CD4-positive, alpha-beta T cell (primary cell): ENCODE results near the gene HSD11B2. TPM values are rescaled to one million over a fixed set of nuclear protein-coding genes. Genes with fewer than 3 reads are reported as not detected.

Experiments used
- ATAC-seq: fragments of 200-7000 bp; cut with Tn5 transposase; one replicate; pipeline ENCODE4 v1.10.0; 2022; ENCODE audit warnings: mild to moderate bottlenecking; ENCODE audit not compliant: poor library complexity
- CTCF ChIA-PET: fragments of 350-600 bp; sonication (Branson Sonifier 250); formaldehyde crosslinking; loops from one replicate; lab custom pipeline; 2021; ENCODE audit warnings: antibody characterized with exemption, inconsistent platforms; lab: Charles Lee
- POLR2A ChIA-PET: fragments of 350-600 bp; sonication (Branson Sonifier 250); formaldehyde crosslinking; loops from one replicate; lab custom pipeline; 2021; ENCODE audit warnings: antibody characterized with exemption, inconsistent platforms; lab: Charles Lee
- DNase-seq, 14 experiments: peaks; one replicate each; pipeline ENCODE4 v3.0.0-alpha.2; 2013 to 2020; ENCODE audit warnings: mixed read lengths in 2 of 14
- H3K27ac ChIP-seq, 2 donors: one replicate each; pipeline versions ENCODE4 v1.5.1 to v1.7.0; 2013; ENCODE audit warnings: low read length in 2 of 2, low read depth in 1 of 2, mild to moderate bottlenecking in 1 of 2
- H3K27me3 ChIP-seq, 2 experiments: 1 replicate in 1 of 2; 2 replicates in 1 of 2; pipeline versions ENCODE4 v1.6.1 to v1.7.0; 2013; ENCODE audit warnings: low read length in 2 of 2, control low read depth in 1 of 2, mild to moderate bottlenecking in 1 of 2, moderate library complexity in 1 of 2; ENCODE audit not compliant: insufficient read depth in 2 of 2, control insufficient read depth in 1 of 2
- H3K36me3 ChIP-seq: one replicate; pipeline ENCODE4 v1.6.1; 2013; ENCODE audit warnings: low read length, control low read depth; ENCODE audit not compliant: insufficient read depth
- H3K4me1 ChIP-seq: one replicate; pipeline ENCODE4 v1.6.1; 2013; ENCODE audit warnings: low read length, control low read depth; ENCODE audit not compliant: insufficient read depth
- H3K4me3 ChIP-seq: one replicate; pipeline ENCODE4 v1.5.1; 2013; ENCODE audit warnings: mild to moderate bottlenecking, low read length, moderate library complexity
- H3K9me3 ChIP-seq, 2 experiments: 1 replicate in 1 of 2; 2 replicates in 1 of 2; pipeline versions ENCODE4 v1.6.1 to v1.7.0; 2013; ENCODE audit warnings: low read length in 2 of 2, mild to moderate bottlenecking in 2 of 2, control low read depth in 1 of 2, moderate library complexity in 1 of 2; ENCODE audit not compliant: control insufficient read depth in 1 of 2, insufficient read depth in 1 of 2
- H3K27ac Mint-ChIP-seq: one replicate; pipeline ENCODE4 v1.8.0; 2020; ENCODE audit warnings: mixed read lengths
- H3K27me3 Mint-ChIP-seq: one replicate; pipeline ENCODE4 v1.8.0; 2021; ENCODE audit warnings: mixed read lengths
- H3K36me3 Mint-ChIP-seq: one replicate; pipeline ENCODE4 v1.8.0; 2021; ENCODE audit warnings: low read depth, mixed read lengths
- H3K4me1 Mint-ChIP-seq: one replicate; pipeline ENCODE4 v1.8.0; 2021; ENCODE audit warnings: low read depth, mixed read lengths
- H3K4me3 Mint-ChIP-seq: one replicate; pipeline ENCODE4 v1.8.0; 2020; ENCODE audit warnings: mild to moderate bottlenecking, mixed read lengths
- H3K9me3 Mint-ChIP-seq: one replicate; pipeline ENCODE4 v1.8.0; 2020; ENCODE audit warnings: mixed read lengths
- intact Hi-C, 2 experiments: fragments of 100-400 bp; cut with DNase I in 1 of 2; cut with micrococcal nuclease in 1 of 2; formaldehyde crosslinking; loops; one replicate each; pipeline versions ENCODE4 v1.15.1 to v1.9.0; 2023 to 2025; cut with DNase I, micrococcal nuclease
- total RNA-seq, 174 experiments: library from RNA in 2 of 174; stranded (reverse) in 2 of 174; gene quantifications; one replicate each; pipeline ENCODE4 v1.2.3 and lab custom pipeline; 2021 to 2026
- TF ChIP-seq, protein P1 (sequence below): fragments of 200-600 bp; IDR thresholded peaks from one replicate; pipeline ENCODE4 v1.8.0; 2022; ENCODE audit warnings: antibody characterized with exemption, mild to moderate bottlenecking

Gene HSD11B2
- total RNA-seq, 2 experiments from 2014 or later = not detected

DNA sequence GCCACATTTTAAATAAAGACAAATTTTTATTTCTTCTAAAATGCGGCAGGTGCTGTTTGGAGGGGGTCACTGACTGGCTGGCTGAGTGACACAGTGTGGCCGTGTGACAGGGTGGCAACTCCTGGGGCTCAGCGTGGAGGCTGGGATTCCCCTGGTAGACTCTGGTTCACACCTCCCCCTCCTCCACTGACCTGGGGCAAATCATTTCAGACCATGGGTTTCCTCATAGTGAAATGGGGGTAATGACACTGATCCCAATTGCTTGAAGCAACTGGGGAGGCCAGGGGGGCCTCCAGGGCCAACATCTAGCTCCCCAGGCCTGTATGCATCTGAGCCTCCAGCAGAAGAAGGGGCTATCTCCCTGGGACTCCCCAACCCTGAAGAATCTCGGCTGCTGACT lies 6.6 kb downstream of the HSD11B2 start:
- no peak for DNase-seq
- peaks cover 1% of the 10 kb centered on the region for H3K4me1 Mint-ChIP-seq
- CTCF ChIA-PET = no interaction called here

DNA sequence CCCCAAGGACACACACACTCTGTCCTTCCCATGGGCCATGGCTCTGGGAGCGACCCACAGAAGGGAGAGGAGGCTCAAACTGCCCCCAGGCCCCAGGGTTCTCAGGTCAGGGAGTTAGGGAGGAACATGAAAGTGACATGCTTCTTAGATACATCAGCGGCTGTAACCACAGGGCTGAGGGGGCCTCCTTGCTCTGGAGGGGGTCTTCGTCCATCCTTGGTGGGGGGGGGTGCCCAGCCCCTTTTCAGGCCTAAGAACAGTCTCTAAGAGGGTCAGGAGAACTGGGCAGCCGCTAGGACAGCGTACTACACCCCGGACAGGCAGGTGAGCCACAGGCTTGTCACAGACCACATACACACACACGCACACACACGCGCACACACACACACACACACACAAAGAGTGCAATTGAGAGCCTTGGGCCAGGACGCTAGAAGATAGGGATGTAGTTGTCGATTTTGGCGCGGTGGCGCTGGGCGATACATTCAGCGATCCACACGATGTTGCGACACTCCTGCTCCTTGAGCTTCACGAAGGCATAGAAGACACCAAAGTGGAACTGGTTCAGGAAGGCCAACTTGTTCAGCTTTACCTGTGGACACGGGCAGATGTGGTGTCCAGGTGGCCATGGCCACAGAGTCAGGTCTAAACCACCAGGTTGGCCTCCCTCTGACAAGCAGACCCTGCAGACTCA lies 7.3 kb downstream of the HSD11B2 start:
- H3K9me3 ChIP-seq = peaks cover 0 to 4% of the 10 kb centered on the region in 2 experiments
- no peak overlapping the region for H3K4me3 ChIP-seq
- peaks cover 44% of the 10 kb centered on the region for H3K36me3 Mint-ChIP-seq
- no peak for ATAC-seq
- intact Hi-C loops = no loop called here
- CTCF ChIA-PET = interaction anchor here (0.6 kb wide), 1 partner anchor 348 kb away, joined by 3 read pairs; no protein-coding TSS in a partner anchor
- no peak overlapping the region for H3K27ac ChIP-seq
- no peaks in the 10 kb centered on the region for H3K9me3 Mint-ChIP-seq
- POLR2A ChIA-PET = no interaction called here
- no peak for DNase-seq
- no peaks in the 10 kb centered on the region for H3K4me1 ChIP-seq
- no peaks in the 10 kb centered on the region for H3K27me3 Mint-ChIP-seq
- H3K27ac Mint-ChIP-seq = no peak overlapping the region
- no peak overlapping the region for H3K4me3 Mint-ChIP-seq
- no peaks in the 10 kb centered on the region for H3K4me1 Mint-ChIP-seq
- no peaks in the 10 kb centered on the region for H3K27me3 ChIP-seq
- H3K36me3 ChIP-seq = peaks cover 53% of the 10 kb centered on the region
- TF ChIP-seq, protein P1, sequence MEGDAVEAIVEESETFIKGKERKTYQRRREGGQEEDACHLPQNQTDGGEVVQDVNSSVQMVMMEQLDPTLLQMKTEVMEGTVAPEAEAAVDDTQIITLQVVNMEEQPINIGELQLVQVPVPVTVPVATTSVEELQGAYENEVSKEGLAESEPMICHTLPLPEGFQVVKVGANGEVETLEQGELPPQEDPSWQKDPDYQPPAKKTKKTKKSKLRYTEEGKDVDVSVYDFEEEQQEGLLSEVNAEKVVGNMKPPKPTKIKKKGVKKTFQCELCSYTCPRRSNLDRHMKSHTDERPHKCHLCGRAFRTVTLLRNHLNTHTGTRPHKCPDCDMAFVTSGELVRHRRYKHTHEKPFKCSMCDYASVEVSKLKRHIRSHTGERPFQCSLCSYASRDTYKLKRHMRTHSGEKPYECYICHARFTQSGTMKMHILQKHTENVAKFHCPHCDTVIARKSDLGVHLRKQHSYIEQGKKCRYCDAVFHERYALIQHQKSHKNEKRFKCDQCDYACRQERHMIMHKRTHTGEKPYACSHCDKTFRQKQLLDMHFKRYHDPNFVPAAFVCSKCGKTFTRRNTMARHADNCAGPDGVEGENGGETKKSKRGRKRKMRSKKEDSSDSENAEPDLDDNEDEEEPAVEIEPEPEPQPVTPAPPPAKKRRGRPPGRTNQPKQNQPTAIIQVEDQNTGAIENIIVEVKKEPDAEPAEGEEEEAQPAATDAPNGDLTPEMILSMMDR = no peak

More for the DNA sequence above, 6.6 kb downstream of the HSD11B2 start:
- peaks cover 43% of the 10 kb centered on the region for H3K36me3 Mint-ChIP-seq
- H3K9me3 Mint-ChIP-seq = no peaks in the 10 kb centered on the region
- no peak overlapping the region for H3K4me3 Mint-ChIP-seq
- Histone ChIP-seq H3K4me3 (no peak overlapping the region), H3K4me1 (no peaks in the 10 kb centered on the region), H3K9me3 (peaks cover 0 to 4% of the 10 kb centered on the region in 2 experiments), H3K36me3 (peaks cover 46% of the 10 kb centered on the region), H3K27me3 (no peaks in the 10 kb centered on the region), H3K27ac (no peak overlapping the region)
- POLR2A ChIA-PET = no interaction called here
- TF ChIP-seq, protein P1 = no peak
- intact Hi-C loops = no loop called here
- peaks cover 2% of the 10 kb centered on the region for H3K27me3 Mint-ChIP-seq
- ATAC-seq = no peak
- no peak overlapping the region for H3K27ac Mint-ChIP-seq

DNA sequence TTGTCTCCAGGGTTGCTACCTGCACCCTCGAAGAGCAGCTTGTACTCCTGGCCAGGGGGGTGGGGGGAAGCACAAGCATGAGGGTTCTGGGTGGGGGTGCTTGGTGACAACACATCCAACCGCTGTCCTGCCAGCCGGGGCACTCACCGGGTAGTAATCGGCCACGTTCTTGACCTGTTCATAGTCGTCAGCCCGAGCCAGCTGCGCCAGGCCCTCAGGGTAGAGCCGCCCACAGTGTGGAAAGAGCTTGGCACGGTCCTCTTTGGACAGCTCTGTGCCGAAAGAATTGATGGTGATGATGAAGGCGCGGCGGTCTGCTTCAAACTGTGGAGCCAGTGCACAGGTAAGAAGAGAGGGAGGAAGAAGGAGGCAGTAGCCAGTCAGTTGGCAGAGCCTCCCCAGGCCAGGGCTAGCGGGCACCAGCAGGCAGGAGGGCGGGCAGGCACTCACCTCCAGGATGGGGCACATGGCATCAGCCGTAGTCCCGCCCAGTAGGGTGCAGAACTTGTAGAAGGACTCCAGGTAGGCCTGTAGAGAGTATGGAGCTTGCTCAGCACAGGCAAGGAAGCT lies 8.0 kb downstream of the HSD11B2 start:
- no peak overlapping the region for H3K27ac Mint-ChIP-seq
- TF ChIP-seq, protein P1 = no peak

More for the DNA sequence above, 8.0 kb downstream of the HSD11B2 start:
- intact Hi-C loops = no loop called here
- POLR2A ChIA-PET = no interaction called here
- CTCF ChIA-PET = interaction anchor here (0.6 kb wide), 1 partner anchor 349 kb away, joined by 3 read pairs; no protein-coding TSS in a partner anchor
- no peak for DNase-seq
- no peak overlapping the region for H3K4me3 ChIP-seq
- Mint-ChIP-seq H3K27me3 (no peaks in the 10 kb centered on the region), H3K4me3 (no peak overlapping the region), H3K36me3 (peaks cover 44% of the 10 kb centered on the region), H3K4me1 (no peaks in the 10 kb centered on the region), H3K9me3 (no peaks in the 10 kb centered on the region)
- H3K9me3 ChIP-seq = peaks cover 0 to 4% of the 10 kb centered on the region in 2 experiments
- no peaks in the 10 kb centered on the region for H3K4me1 ChIP-seq
- no peak for ATAC-seq
- H3K27me3 ChIP-seq = no peaks in the 10 kb centered on the region
- no peak overlapping the region for H3K27ac ChIP-seq
- H3K36me3 ChIP-seq = peaks cover 58% of the 10 kb centered on the region
